Measurements from ENCODE around the gene ASTN2. TPM values are rescaled to one million over a fixed set of nuclear protein-coding genes. Genes with fewer than 3 reads are reported as not detected.

The ASTN2 gene
- total and polyA plus RNA-seq, 9 of the 15 experiments (the other 6 are each of a cell fraction or from before 2014, with no cell fraction given) = 0.56 to 3.5 (median 1.9) TPM

GRCh38 chr9:116792271-116792670 lies 622.6 kb downstream of the ASTN2 start:
- no peaks in the 10 kb centered on the region for H3K36me3 ChIP-seq (ENCODE audit: control insufficient read depth, insufficient read depth, low read length)
- no peak overlapping the region for H3K9ac ChIP-seq (ENCODE audit: insufficient read depth in 1 of 2, low read depth in 2 of 2, low read length in 2 of 2)
- no peak overlapping the region for H2AFZ ChIP-seq (ENCODE audit: low read depth, low read length)
- H3K4me3 ChIP-seq = no peak overlapping the region
- ChIA-PET POLR2A (no interaction called here), CTCF (ENCODE audit: low intra/inter-chr PET ratio) (no interaction called here)
- DNase-seq (ENCODE audit: extremely low read depth in 1 of 4, low spot score in 3 of 4) (no peak), ATAC-seq (no peak), FAIRE-seq (no peak)
- H3K4me2 ChIP-seq (ENCODE audit: insufficient read depth, low read length) = no peak overlapping the region
- H3K27ac ChIP-seq (ENCODE audit: extremely low read depth, low read depth, low read length) = no peak overlapping the region
- no peaks in the 10 kb centered on the region for H3K4me1 ChIP-seq (replicated peaks in 1 of 2; ENCODE audit: control insufficient read depth in 2 of 2, insufficient read depth in 2 of 2, low read length in 2 of 2)
- H3K79me2 ChIP-seq (ENCODE audit: control insufficient read depth, insufficient read depth, low read length) = no peaks in the 10 kb centered on the region
- TF ChIP-seq BRCA1 (IDR thresholded peaks at IDR 0.05) = no peak
- TF ChIP-seq BRCA1 (CRISPR knock-in tag; IDR thresholded peaks at IDR 0.05) = no peak
- TF ChIP-seq NFIX (CRISPR knock-in tag; IDR thresholded peaks at IDR 0.05; ENCODE audit: low read depth) = no peak
- TF ChIP-seq EZH2 (IDR thresholded peaks at IDR 0.05; ENCODE audit: borderline replicate concordance, low read depth, low read length) = no peak
- no peak for TF ChIP-seq CSDE1 (IDR thresholded peaks at IDR 0.05)
- TF ChIP-seq DPF2 (IDR thresholded peaks at IDR 0.05) = no peak
- no peak for TF ChIP-seq PCBP2 (IDR thresholded peaks at IDR 0.05; ENCODE audit: low read depth, low read length, poor library complexity, severe bottlenecking)
- TF ChIP-seq NCOA1 (IDR thresholded peaks at IDR 0.05; ENCODE audit: low read depth) = no peak
- no peak for TF ChIP-seq ZNF239 (CRISPR knock-in tag; IDR thresholded peaks at IDR 0.05)
- no peak for TF ChIP-seq LCOR (CRISPR knock-in tag; IDR thresholded peaks at IDR 0.05)
- TF ChIP-seq ZHX1 (conservative IDR thresholded peaks at IDR 0.05; ENCODE audit: low read length) = no peak
- TF ChIP-seq ZNF699 (CRISPR knock-in tag; IDR thresholded peaks at IDR 0.05; ENCODE audit: insufficient replicate concordance) = no peak
- TF ChIP-seq CBX5 (IDR thresholded peaks at IDR 0.05; ENCODE audit: borderline replicate concordance, low read depth) = no peak
- TF ChIP-seq NFE2L1 (tag; IDR thresholded peaks at IDR 0.05; ENCODE audit: borderline replicate concordance, low read depth) = no peak
- TF ChIP-seq ZNF23 (CRISPR knock-in tag; IDR thresholded peaks at IDR 0.05) = no peak
- no peak for TF ChIP-seq TBL1XR1 (IDR thresholded peaks at IDR 0.05; ENCODE audit: low read length in 2 of 2)
- no peak for TF ChIP-seq THAP12 (CRISPR knock-in tag; IDR thresholded peaks at IDR 0.05)
- TF ChIP-seq FOXA1 (IDR thresholded peaks at IDR 0.05; ENCODE audit: borderline replicate concordance) = no peak
- no peak for TF ChIP-seq VEZF1 (CRISPR knock-in tag; IDR thresholded peaks at IDR 0.05)
- no TSS peak for BruUV-seq (replicated peaks)
- intact Hi-C loops (cut with micrococcal nuclease) = no loop called here
- no peaks in the 10 kb centered on the region for H4K20me1 ChIP-seq (replicated peaks; ENCODE audit: control insufficient read depth, insufficient read depth, low read length)
- in situ Hi-C loops (cut with MboI) = no loop called here
- 2% methylated on average over 6 of the region's 6 CpGs for WGBS (ENCODE audit: insufficient coverage, low coverage, missing lambda C conversion rate)
- no peaks in the 10 kb centered on the region for H3K9me1 ChIP-seq (ENCODE audit: control insufficient read depth, insufficient read depth, low read length)
- no peaks in the 10 kb centered on the region for H3K27me3 ChIP-seq (ENCODE audit: control insufficient read depth in 2 of 2, insufficient read depth in 2 of 2, low read length in 2 of 2)
- H3K9me3 ChIP-seq (replicated peaks; ENCODE audit: control insufficient read depth, insufficient read depth, low read depth, low read length) = no peaks in the 10 kb centered on the region

Measured in K562 (cell line).